Mucosa of stomach (tissue), 1 donor: ENCODE results near the gene MDK.

Experiments used
- H3K27me3 ChIP-seq: one replicate; pipeline ENCODE4 v1.7.0; 2013; ENCODE audit warnings: mild to moderate bottlenecking, low read length; ENCODE audit not compliant: control insufficient read depth, insufficient read depth
- H3K36me3 ChIP-seq: one replicate; pipeline ENCODE4 v1.7.0; 2013; ENCODE audit warnings: low read length; ENCODE audit not compliant: control insufficient read depth, insufficient read depth
- H3K4me1 ChIP-seq: one replicate; pipeline ENCODE4 v1.7.0; 2013; ENCODE audit warnings: mild to moderate bottlenecking, low read length; ENCODE audit not compliant: control insufficient read depth, insufficient read depth
- H3K4me3 ChIP-seq: one replicate; pipeline ENCODE4 v1.7.0; 2013; ENCODE audit warnings: low read length
- H3K9ac ChIP-seq: one replicate; pipeline ENCODE4 v1.7.0; 2013; ENCODE audit warnings: mild to moderate bottlenecking, low read length, moderate library complexity
- H3K9me3 ChIP-seq: one replicate; pipeline ENCODE4 v1.7.0; 2013; ENCODE audit warnings: mild to moderate bottlenecking, low read length, moderate library complexity; ENCODE audit not compliant: control insufficient read depth
- donor health status: Pancreatic carcinoma.

The MDK gene

GRCh38 chr11:46427364-46427763 is 45.9 kb downstream of the MDK start:
- H3K9me3 ChIP-seq: no peaks in the 10 kb centered on the region
- H3K4me3 ChIP-seq: no peak overlapping the region
- H3K9ac ChIP-seq: no peak overlapping the region
- no peaks in the 10 kb centered on the region for H3K4me1 ChIP-seq
- no peaks in the 10 kb centered on the region for H3K36me3 ChIP-seq
- no peaks in the 10 kb centered on the region for H3K27me3 ChIP-seq

- no peak overlapping the region for H3K4me3 ChIP-seq
- H3K27me3 ChIP-seq: no peaks in the 10 kb centered on the region
- H3K4me1 ChIP-seq: no peaks in the 10 kb centered on the region
- no peak overlapping the region for H3K9ac ChIP-seq
- H3K9me3 ChIP-seq: no peaks in the 10 kb centered on the region
- peaks cover 15% of the 10 kb centered on the region for H3K36me3 ChIP-seq
Observed at GRCh38 chr11:46429717-46430116, 48.2 kb downstream of the MDK start.

GRCh38 chr11:46431211-46431610 is 49.7 kb downstream of the MDK start:
- H3K27me3 ChIP-seq: no peaks in the 10 kb centered on the region
- no peak overlapping the region for H3K4me3 ChIP-seq
- H3K9ac ChIP-seq: no peak overlapping the region
- H3K36me3 ChIP-seq: peaks cover 15% of the 10 kb centered on the region
- no peaks in the 10 kb centered on the region for H3K9me3 ChIP-seq
- H3K4me1 ChIP-seq: no peaks in the 10 kb centered on the region
